ENCODE data around the gene PCDHGA5.
"Not testable (repeated sequence)": the region's sequence is repeated elsewhere in the genome, so short reads cannot be mapped to it uniquely, and the experiment has no call there.

PCDHGA5 gene

GRCh38 chr5:141383345-141383744 lies 19.4 kb downstream of the PCDHGA5 start:
- TF ChIP-seq CTCF (IDR thresholded peaks at IDR 0.05; ENCODE audit: poor library complexity, severe bottlenecking), result no peak
- ATAC-seq (ENCODE audit: low read depth) (no peak), DNase-seq (ENCODE audit: low spot score) (no peak)
- Histone ChIP-seq H3K27me3 (ENCODE audit: insufficient read depth, poor library complexity, severe bottlenecking) (peaks cover 36% of the 10 kb centered on the region), H3K27ac (ENCODE audit: poor library complexity, severe bottlenecking) (no peak overlapping the region), H3K4me3 (ENCODE audit: severe bottlenecking) (no peak overlapping the region), H3K4me1 (ENCODE audit: insufficient read depth, poor library complexity, severe bottlenecking) (no peaks in the 10 kb centered on the region), H3K36me3 (ENCODE audit: low read depth) (no peaks in the 10 kb centered on the region), H3K9me3 (ENCODE audit: severe bottlenecking) (peaks cover 18% of the 10 kb centered on the region)

- H3K27me3 ChIP-seq (ENCODE audit: insufficient read depth, poor library complexity, severe bottlenecking), result peaks cover 27% of the 10 kb centered on the region
- no peaks in the 10 kb centered on the region for H3K36me3 ChIP-seq (ENCODE audit: low read depth)
- no peaks in the 10 kb centered on the region for H3K4me1 ChIP-seq (ENCODE audit: insufficient read depth, poor library complexity, severe bottlenecking)
- DNase-seq (ENCODE audit: low spot score) (no peak), ATAC-seq (ENCODE audit: low read depth) (no peak)
- H3K4me3 ChIP-seq (ENCODE audit: severe bottlenecking), result no peak overlapping the region
- H3K27ac ChIP-seq (ENCODE audit: poor library complexity, severe bottlenecking), result no peak overlapping the region
- no peak for TF ChIP-seq CTCF (IDR thresholded peaks at IDR 0.05; ENCODE audit: poor library complexity, severe bottlenecking)
- peaks cover 32% of the 10 kb centered on the region for H3K9me3 ChIP-seq (ENCODE audit: severe bottlenecking)
These were observed 20.7 kb downstream of the PCDHGA5 start for GRCh38 chr5:141384471-141385267.

DNA sequence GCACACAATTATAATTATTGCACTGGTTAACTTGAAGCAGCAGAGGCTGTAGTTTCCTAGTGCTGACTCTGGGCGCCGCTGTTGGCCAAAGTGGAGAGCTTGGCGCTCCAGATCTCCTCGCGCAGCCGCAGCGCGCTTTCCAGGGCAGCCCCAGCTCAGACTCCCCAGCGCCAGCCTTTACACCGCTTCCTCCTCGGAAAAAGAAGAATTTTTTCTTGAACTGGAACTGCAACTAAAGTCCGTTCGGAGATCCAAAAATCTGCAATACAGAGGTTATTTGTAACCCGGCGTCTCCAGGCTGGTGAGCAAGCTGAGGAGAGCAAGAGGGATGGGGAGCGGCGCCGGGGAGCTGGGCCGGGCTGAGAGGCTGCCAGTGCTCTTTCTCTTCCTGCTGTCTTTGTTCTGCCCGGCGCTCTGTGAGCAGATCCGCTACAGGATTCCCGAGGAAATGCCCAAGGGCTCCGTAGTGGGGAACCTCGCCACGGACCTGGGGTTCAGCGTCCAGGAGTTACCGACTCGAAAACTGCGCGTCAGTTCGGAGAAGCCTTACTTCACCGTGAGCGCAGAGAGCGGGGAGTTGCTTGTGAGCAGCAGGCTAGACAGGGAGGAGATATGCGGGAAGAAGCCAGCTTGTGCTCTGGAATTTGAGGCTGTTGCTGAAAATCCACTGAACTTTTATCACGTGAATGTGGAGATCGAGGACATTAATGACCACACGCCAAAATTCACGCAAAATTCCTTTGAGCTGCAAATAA lies 23.8 kb downstream of the PCDHGA5 start, which contains the start of gene PCDHGB4:
Gene PCDHGB4 (plus strand): TSS at position 142 of the 755 bp plus-strand sequence. CDS start 187 bp downstream, at position 329.
- DNase-seq (ENCODE audit: low spot score); H3K36me3 ChIP-seq (ENCODE audit: low read depth); H3K27ac ChIP-seq (ENCODE audit: poor library complexity, severe bottlenecking); H3K27me3 ChIP-seq (ENCODE audit: insufficient read depth, poor library complexity, severe bottlenecking); H3K4me1 ChIP-seq (ENCODE audit: insufficient read depth, poor library complexity, severe bottlenecking): not testable (repeated sequence)
- Histone ChIP-seq H3K4me3 (ENCODE audit: severe bottlenecking) (peak within 1 kb of the TSS; percentile 26), H3K9me3 (ENCODE audit: severe bottlenecking) (peaks cover 49% of the 10 kb centered on the region)
- TF ChIP-seq CTCF (IDR thresholded peaks at IDR 0.05; ENCODE audit: poor library complexity, severe bottlenecking), result peak; percentile 94
- ATAC-seq (ENCODE audit: low read depth), result peak; percentile 92

GRCh38 chr5:141388661-141389060 lies 24.7 kb downstream of the PCDHGA5 start:
- peaks cover 5% of the 10 kb centered on the region for H3K36me3 ChIP-seq (ENCODE audit: low read depth)
- H3K9me3 ChIP-seq (ENCODE audit: severe bottlenecking), result peaks cover 47% of the 10 kb centered on the region
- H3K27me3 ChIP-seq (ENCODE audit: insufficient read depth, poor library complexity, severe bottlenecking), result peaks cover 2% of the 10 kb centered on the region
- DNase-seq (ENCODE audit: low spot score), result no peak
- H3K27ac ChIP-seq (ENCODE audit: poor library complexity, severe bottlenecking), result no peak overlapping the region
- no peak for ATAC-seq (ENCODE audit: low read depth)
- TF ChIP-seq CTCF (IDR thresholded peaks at IDR 0.05; ENCODE audit: poor library complexity, severe bottlenecking), result no peak
- no peak overlapping the region for H3K4me3 ChIP-seq (ENCODE audit: severe bottlenecking)
- no peaks in the 10 kb centered on the region for H3K4me1 ChIP-seq (ENCODE audit: insufficient read depth, poor library complexity, severe bottlenecking)

Data from RWPE2 (cell line).